Activated CD8-positive, alpha-beta memory T cell treated with anti-CD3 and anti-CD28 coated beads, Interleukin-2, amount 50 U/mL, for 24 hours (primary cell): ENCODE results near the gene SLC30A1.

ENCODE experiments used
- DNase-seq: peaks from one replicate; pipeline ENCODE4 v3.0.0-alpha.2; 2020; ENCODE audit errors: extremely low read depth

The SLC30A1 gene

GRCh38 chr1:211607754-211608473 lies 29.0 kb upstream of the SLC30A1 start:
- no peak for DNase-seq

DNA sequence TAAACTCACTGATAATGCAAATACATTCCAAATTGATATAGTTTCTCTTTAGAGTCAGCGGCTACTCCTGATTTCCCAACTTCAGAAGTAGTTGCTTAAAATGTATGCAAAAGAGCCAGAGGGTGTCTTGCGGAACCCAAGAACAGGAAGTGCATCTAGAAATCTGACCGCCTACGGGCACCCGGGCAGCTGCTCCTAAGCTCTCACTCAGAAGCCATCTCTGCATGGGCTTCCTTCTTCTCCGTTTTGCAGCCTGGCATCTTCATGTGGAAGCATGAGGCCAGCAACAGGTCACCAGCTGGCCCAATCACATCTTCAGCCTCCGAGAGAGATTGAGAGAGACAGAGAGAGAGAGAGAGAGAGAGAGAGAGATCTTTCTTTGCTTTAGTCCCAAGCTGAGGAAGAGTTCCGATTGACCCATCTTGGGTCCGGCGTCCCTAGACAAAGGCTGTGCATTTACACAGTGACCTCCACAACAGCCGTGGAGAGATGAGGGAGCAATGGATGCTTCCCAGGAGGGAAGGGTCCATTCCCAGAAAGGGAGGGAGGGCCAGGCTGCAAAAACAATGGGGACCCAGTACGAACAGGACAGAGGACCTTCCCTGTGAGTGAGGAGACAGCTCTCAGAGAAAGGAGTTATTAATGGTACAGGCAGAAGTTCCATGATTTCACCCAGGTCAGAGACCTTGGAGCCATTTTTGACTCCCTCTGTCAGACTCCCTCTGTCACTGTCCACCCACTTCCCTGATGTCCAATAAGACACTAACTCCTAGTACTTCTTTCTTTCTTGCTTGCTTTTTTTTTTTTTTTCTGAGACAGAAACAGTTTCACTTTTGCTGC lies 28.2 kb upstream of the SLC30A1 start:
- DNase-seq = no peak

DNA sequence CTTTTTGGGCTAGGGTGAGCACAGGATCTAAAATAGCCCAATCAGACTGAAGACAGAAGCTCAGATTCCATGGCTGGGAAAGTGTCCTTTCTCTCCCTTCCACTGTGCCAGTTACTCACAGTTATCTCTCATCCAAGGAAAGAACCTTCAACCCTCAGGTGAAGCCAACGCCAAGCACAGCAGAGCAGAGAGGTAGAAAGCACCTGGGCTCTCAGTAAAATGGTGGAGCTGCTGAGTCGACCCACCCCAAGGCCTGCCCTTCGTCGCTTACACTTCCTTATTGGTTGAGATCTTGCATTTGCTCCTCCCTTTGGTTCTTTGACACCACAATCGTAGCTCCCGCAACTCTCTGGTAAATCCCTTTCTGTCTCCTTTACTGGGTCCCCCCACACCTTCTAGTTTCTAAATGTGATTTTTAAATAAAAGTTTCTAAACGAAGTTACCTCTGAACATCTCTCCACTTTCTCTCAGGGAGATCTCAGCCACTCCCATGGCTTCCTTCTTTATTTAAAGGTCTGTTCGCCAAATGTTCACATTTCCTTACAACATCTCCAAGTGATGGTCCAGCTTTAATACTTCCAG lies 27.5 kb upstream of the SLC30A1 start:
- DNase-seq = no peak

- no peak for DNase-seq
These were observed 26.8 kb upstream of the SLC30A1 start for GRCh38 chr1:211605603-211606331.

- no peak for DNase-seq
These were observed 26.1 kb upstream of the SLC30A1 start for GRCh38 chr1:211605034-211605433.

GRCh38 chr1:211604548-211604947 lies 25.6 kb upstream of the SLC30A1 start:
- no peak for DNase-seq

- no peak for DNase-seq
These were observed 24.8 kb upstream of the SLC30A1 start for GRCh38 chr1:211603713-211604112.

DNA sequence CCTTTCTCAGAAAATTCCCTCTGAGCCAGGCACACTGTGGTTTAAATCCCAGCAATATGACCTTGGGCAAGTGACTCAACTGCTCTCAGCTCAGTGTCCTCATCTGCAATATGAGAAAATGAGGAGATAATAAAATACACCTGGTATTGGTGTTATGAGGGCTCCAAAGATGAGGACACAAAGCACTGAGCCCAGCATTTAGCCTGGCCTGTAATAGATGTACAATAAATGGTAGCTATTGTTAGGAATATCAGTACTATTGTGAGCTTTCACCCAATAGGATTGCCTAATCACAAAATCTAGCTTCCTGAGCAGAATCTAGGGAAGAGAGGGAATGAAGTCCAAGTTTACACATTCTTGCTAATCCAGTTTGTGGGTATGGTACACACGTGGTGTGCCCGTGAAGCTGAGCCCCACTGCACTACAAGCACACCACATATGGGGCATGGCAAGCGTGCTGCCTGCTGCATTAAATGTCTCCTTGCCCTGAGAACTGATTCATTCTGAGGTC lies 24.3 kb upstream of the SLC30A1 start:
- DNase-seq = no peak

- no peak for DNase-seq
These were observed 23.2 kb upstream of the SLC30A1 start for GRCh38 chr1:211601982-211602670.

GRCh38 chr1:211601159-211601558 lies 22.2 kb upstream of the SLC30A1 start:
- no peak for DNase-seq

DNA sequence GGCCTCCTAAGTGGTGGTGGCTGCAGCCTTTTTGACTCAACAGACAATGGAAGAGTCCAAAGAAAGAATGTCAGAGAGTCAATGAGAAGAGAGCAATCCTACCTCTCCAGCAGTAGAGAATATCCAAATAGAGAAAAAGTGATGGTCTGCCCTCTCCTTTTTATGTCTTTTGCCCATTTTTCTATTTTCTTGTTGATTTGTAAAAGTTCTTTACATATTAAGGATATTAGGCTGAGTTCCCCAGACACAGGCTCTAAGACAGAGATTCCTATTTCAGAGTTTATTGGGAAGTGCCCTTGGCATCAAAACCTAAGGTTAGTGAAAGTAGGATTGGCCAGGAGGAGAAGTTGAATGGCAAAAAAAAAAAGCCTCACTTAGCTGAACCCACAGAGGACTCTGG lies 20.3 kb upstream of the SLC30A1 start:
- DNase-seq = no peak

DNA sequence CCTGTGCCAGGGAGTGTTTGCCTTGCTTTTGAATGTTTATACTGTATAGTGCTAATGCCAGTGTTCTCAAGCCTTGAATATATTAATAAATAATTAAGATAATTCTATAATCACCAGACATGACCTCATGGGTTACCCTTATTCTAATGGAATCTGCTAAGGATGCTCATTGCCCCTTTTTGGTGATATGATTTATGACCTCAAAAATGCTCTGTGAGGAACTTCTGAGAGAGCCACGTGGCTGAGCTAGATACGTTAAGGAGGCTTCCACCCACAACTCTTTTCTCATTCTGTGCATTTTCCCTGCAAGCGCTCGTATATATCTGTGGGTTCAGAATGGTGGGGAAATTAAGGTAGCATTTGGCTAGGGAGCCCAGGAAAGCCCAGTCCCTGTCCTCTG lies 19.6 kb upstream of the SLC30A1 start:
- no peak for DNase-seq

GRCh38 chr1:211596418-211597181 lies 17.6 kb upstream of the SLC30A1 start:
- DNase-seq = no peak

DNA sequence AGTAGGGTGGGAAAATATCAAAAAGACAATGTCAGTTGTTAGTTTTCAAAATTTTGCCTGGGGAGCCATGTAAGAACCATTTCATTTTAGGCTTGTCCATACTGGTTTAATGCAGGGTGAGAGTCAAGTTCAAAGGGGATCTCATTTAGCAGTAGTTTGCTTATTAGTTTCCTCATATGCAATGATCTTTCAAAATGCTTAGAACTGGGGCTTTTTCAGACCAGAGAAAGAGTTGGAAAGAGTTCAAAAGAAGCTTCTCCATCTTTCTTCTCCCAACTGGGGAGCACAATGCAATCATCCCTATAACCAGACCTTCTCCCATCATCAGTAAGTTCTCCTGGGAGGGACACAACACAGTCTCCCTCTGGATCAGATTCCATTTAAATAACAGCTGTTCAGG lies 16.5 kb upstream of the SLC30A1 start:
- no peak for DNase-seq

- DNase-seq = no peak
These were observed 13.1 kb upstream of the SLC30A1 start for GRCh38 chr1:211591980-211592493.

DNA sequence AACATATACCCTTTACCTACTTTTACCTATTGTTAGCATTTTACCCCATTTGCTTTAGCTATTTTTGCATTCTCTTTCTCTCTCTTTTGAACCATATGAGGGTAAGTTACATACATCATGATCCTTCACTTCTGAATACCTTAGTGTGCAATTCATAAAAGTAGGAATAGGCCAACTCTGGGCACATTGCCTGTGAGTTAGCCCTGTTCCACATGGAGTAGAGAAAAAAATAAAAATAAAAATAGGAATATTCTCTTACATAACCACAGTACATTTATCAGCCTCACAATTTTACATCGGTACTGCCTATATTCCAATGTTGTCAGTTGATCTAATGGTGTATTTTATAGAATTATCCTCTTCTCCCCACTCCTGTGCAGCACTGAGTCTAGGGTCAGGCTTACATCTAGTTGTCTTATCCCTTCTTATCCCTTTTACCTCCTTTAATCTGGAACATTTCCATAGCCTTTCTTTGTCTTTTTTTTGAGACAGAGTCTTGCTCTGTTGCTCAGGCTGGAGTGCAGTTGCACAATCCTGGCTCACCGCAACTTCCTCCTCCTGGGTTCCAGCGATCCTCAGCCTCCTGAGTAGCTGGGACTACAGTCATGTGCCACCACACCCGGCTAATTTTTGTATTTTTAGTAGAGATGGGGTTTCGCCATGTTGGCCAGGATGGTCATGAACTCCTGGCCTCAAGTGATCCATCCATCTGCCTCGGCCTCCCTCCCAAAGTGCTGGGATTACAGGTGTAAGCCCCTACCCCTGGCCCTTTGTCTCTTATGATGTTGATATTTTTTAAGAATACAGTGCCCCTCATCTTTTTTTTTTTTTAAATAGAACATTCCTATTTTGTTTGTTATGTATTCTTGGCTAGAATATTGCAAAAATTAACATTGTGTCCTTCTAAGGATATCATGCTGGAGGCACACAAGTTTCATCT lies 11.1 kb upstream of the SLC30A1 start:
- DNase-seq = no peak

DNA sequence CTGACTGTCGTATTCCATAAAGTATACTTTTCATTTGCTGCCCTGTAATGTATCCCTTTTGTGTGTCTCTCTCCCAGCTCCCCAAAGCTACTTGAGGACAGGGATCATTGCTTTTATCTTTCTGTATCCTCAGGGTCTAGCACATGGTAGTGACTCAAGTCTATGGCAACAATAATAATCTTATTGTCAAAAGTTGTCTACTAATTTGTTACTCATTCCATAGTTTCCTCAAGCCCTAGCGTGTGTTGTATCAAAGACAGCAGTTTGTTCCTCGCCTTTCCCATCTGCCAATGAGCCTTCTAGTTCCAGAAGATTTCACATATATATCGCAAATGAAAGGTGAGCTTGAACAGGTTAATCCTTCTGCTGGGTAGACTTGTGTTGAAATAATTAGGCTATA lies 9.8 kb upstream of the SLC30A1 start:
- DNase-seq = no peak

DNA sequence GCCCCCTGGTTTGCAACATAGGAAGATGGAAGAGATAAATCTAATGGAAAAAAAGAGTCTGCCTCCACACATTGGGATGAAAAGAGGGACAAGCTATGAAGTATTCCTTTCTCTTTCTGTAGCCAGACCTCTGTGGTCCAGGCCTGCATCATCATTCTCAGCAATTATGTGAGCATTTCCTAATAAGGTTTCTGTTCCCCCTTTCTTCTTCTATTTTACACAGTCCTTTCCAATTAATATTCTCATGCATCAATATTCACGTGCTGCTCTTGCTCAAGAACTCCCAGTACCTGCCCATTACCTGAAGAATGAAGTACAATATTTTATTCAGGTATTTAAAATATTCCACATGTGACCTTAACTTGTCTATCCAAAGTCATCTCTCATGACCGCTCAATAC lies 8.2 kb upstream of the SLC30A1 start:
- no peak for DNase-seq

DNA sequence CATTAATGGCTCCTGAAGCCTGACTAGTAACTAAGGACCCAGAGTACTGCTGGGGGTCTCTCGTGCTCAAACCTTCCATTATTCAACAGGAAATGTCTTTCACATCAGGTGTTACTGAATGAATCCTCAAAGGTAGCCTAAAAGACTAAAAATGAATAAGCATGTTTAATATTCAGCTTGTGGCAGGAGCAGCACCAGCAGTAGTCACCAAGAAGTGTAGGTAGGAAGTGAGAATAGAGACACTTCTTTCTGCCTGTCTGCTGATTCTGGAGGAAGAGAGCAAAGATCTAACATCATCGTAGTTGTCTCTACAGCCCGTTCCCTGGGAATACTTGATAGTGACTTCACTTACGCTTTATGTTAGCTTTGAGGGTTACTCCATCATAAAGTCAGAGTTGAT lies 7.6 kb upstream of the SLC30A1 start:
- DNase-seq = no peak
